K562 (cell line): ENCODE measurements around the gene DCP2. TPM values are rescaled to one million over a fixed set of nuclear protein-coding genes. Genes with fewer than 3 reads are reported as not detected.

ENCODE experiments used
- CCNT2 ChIP-seq: IDR thresholded peaks from 2 replicates; pipeline ENCODE4 v1.6.1; 2011; ENCODE audit warnings: borderline replicate concordance, low read depth, mild to moderate bottlenecking, moderate library complexity, mixed read lengths, low read length; ENCODE audit not compliant: insufficient read length; ENCODE audit errors: extremely low read depth
- CEBPB ChIP-seq: fragments of 450-650 bp; IDR thresholded peaks from 2 replicates; pipeline ENCODE4 v1.6.1; 2016; ENCODE audit warnings: missing genetic modification characterization, missing compliant biosample characterization
- GABPB1 ChIP-seq: sonication (generic); formaldehyde crosslinking; IDR thresholded peaks from 2 replicates; pipeline ENCODE4 v1.8.0; 2022; ENCODE audit warnings: mild to moderate bottlenecking, missing genetic modification reagents
- MTA2 ChIP-seq: fragments of 450-650 bp; IDR thresholded peaks from 2 replicates; pipeline ENCODE4 v1.6.1; 2016; ENCODE audit warnings: low read depth
- MXI1 ChIP-seq: IDR thresholded peaks from 2 replicates; pipeline ENCODE4 v1.6.1; 2011; ENCODE audit warnings: low read depth, mild to moderate bottlenecking, improper control_type of control experiment, low read length
- SMAD4 ChIP-seq: fragments of 250-450 bp; sonication (Bioruptor Pico); conservative IDR thresholded peaks from 2 replicates; pipeline ENCODE4 v1.8.0; 2021; ENCODE audit warnings: inconsistent platforms, mild to moderate bottlenecking, moderate library complexity
- SMARCA4 ChIP-seq: fragments of 450-650 bp; IDR thresholded peaks from 2 replicates; pipeline ENCODE4 v1.6.1; 2016
- ZC3H8 ChIP-seq: fragments of 450-650 bp; IDR thresholded peaks from 2 replicates; pipeline ENCODE4 v1.6.1; 2017
- ZFP36 ChIP-seq: fragments of 150-350 bp; IDR thresholded peaks from 2 replicates; pipeline ENCODE4 v1.6.1; 2018; ENCODE audit warnings: low read length, low read depth; ENCODE audit not compliant: partially characterized antibody
- ZNF133 ChIP-seq: fragments of 250-450 bp; sonication (Bioruptor Pico); IDR thresholded peaks from 2 replicates; pipeline ENCODE4 v1.4.0; 2020; ENCODE audit warnings: mild to moderate bottlenecking
- polyA plus RNA-seq, 8 experiments: library from polyadenylated mRNA; depleted of rRNA in 4 of 8; stranded (reverse) in 5 of 8; unstranded in 3 of 8; fragments of >200 nt; fragmentation: Nextera tagmentation in 2 of 8; fragmentation: Illumina TruSeq in 1 of 8; extraction: Ambion mirVana in 2 of 8; extraction: Trizol in 1 of 8; gene quantifications; 2 replicates each; pipeline versions ENCODE4 v1.2.1 to v1.2.3, GENCODE V29; 2011 to 2014; ENCODE audit warnings: inconsistent platforms in 1 of 8, missing spikeins in 1 of 8
- total RNA-seq, 7 experiments: library from RNA; depleted of rRNA in 6 of 7; stranded (reverse); fragments of >200 nt in 6 of 7; fragmentation: Illumina TruSeq in 2 of 7; extraction: Trizol in 2 of 7; gene quantifications; 2 replicates each; pipeline versions ENCODE4 v1.2.1 to v1.2.3, GENCODE V29; 2011 to 2021; ENCODE audit warnings: low replicate concordance in 1 of 7
- TF ChIP-seq, protein P1 (sequence below): sonication (generic); formaldehyde crosslinking; IDR thresholded peaks from 2 replicates; pipeline ENCODE4 v1.8.0; 2022; ENCODE audit warnings: mild to moderate bottlenecking, low read depth, missing genetic modification reagents
- TF ChIP-seq, protein P2 (sequence below), 2 experiments: fragments of 450-650 bp; IDR thresholded peaks; 2 replicates each; pipeline ENCODE4 v1.6.1; 2016; ENCODE audit warnings: mild to moderate bottlenecking in 2 of 2, borderline replicate concordance in 1 of 2, low read depth in 1 of 2, moderate library complexity in 1 of 2
- TF ChIP-seq, protein P3 (sequence below): IDR thresholded peaks from 2 replicates; pipeline ENCODE4 v1.6.1; 2011; ENCODE audit not compliant: insufficient read length; ENCODE audit errors: extremely low read depth
- TF ChIP-seq, protein P4 (sequence below), 2 experiments: fragments of 250-450 bp in 1 of 2; fragments of 450-650 bp in 1 of 2; sonication (Bioruptor Pico) in 1 of 2; IDR thresholded peaks; 2 replicates each; pipeline versions ENCODE4 v1.6.1 to v1.8.0; 2016 to 2021; ENCODE audit warnings: mild to moderate bottlenecking in 2 of 2, moderate library complexity in 2 of 2, missing compliant biosample characterization in 1 of 2, missing genetic modification characterization in 1 of 2
- TF ChIP-seq, protein P5 (sequence below): sonication (generic); IDR thresholded peaks from 2 replicates; pipeline ENCODE4 v1.6.1; 2016

Gene DCP2
- total and polyA plus RNA-seq, 9 of the 15 experiments (the other 6 are each of a cell fraction or from before 2014, with no cell fraction given): 25.9 to 109 (median 46.7) TPM

DNA sequence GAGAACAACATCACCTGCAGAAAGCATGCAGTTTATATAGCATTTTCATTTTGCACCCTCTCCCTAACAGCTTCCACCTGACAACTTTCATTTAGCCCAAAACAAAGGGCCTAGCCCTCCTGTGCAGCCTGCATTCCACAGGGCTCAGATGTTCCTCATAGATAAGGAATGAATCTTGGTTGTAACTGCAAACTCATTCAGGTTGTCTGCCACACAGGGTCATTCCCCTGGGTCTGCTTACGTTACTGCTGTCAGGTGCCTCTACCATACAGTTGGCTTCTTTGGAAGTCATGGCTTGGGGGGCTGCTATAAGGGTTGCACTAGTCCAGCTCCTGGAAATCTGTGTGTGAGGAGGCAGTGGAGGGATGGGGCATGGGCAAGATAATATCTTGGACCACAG is 2.7 kb upstream of the DCP2 start (continued):
- TF ChIP-seq MTA2: peak; percentile 74
- peak; percentile 92 for TF ChIP-seq SMARCA4
- TF ChIP-seq, protein P1, sequence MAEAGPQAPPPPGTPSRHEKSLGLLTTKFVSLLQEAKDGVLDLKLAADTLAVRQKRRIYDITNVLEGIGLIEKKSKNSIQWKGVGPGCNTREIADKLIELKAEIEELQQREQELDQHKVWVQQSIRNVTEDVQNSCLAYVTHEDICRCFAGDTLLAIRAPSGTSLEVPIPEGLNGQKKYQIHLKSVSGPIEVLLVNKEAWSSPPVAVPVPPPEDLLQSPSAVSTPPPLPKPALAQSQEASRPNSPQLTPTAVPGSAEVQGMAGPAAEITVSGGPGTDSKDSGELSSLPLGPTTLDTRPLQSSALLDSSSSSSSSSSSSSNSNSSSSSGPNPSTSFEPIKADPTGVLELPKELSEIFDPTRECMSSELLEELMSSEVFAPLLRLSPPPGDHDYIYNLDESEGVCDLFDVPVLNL (CRISPR knock-in tag): no peak
- TF ChIP-seq ZNF133 (CRISPR knock-in tag): no peak
- TF ChIP-seq GABPB1: no peak
- TF ChIP-seq MXI1: no peak
- TF ChIP-seq ZFP36: no peak
- TF ChIP-seq, protein P2, sequence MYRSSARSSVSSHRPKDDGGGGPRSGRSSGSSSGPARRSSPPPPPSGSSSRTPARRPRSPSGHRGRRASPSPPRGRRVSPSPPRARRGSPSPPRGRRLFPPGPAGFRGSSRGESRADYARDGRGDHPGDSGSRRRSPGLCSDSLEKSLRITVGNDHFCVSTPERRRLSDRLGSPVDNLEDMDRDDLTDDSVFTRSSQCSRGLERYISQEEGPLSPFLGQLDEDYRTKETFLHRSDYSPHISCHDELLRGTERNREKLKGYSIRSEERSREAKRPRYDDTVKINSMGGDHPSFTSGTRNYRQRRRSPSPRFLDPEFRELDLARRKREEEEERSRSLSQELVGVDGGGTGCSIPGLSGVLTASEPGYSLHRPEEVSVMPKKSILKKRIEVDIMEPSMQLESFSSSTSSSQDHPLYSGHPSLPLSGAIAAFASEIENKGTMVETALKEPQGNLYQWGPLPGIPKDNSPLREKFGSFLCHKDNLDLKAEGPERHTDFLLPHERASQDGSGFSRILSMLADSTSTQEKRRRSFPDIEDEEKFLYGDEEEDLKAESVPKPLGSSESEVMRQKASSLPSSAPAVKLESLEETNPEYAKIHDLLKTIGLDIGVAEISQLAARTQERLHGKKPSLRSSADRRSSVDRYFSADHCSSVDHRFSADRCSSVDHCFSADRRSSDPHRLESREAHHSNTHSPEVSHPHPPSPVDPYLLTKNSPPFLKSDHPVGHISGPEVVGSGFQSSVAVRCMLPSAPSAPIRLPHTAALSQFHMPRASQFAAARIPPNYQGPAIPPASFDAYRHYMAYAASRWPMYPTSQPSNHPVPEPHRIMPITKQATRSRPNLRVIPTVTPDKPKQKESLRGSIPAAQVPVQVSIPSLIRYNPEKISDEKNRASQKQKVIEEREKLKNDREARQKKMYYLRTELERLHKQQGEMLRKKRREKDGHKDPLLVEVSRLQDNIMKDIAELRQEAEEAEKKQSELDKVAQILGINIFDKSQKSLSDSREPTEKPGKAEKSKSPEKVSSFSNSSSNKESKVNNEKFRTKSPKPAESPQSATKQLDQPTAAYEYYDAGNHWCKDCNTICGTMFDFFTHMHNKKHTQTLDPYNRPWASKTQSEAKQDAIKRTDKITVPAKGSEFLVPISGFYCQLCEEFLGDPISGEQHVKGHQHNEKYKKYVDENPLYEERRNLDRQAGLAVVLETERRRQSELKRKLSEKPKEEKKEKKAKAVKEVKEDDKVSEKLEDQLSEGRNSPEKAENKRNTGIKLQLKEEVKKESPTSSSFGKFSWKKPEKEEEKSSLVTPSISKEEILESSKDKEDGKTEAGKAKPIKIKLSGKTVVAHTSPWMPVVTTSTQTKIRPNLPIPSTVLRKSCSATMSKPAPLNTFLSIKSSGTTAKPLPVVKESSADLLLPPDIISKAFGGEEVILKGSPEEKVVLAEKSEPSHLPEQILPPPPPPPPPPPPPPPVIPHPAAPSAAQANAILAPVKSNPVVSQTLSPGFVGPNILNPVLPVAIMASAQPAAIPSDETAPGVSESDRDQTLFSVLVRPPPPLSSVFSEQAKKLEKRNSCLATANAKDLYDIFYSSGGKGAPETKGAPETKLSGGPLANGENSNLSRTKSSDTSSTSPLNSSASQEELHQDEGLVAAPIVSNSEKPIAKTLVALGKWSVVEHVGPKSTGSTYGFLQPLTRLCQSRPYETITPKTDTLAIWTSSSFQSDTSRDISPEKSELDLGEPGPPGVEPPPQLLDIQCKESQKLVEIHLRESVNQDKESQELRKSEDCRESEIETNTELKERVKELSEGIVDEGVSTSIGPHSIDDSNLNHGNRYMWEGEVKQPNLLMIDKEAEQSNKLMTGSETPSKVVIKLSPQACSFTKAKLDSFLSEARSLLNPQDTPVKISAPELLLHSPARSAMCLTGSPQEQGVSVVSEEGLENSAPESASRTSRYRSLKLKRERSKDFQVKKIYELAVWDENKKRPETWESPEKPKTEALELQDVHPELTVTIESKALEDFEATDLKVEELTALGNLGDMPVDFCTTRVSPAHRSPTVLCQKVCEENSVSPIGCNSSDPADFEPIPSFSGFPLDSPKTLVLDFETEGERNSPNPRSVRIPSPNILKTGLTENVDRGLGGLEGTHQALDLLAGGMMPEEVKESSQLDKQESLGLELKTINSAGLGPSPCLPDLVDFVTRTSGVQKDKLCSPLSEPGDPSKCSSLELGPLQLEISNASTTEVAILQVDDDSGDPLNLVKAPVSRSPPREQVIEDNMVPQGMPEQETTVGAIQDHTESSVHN (IDR thresholded peaks at IDR 0.05; ENCODE audit: borderline replicate concordance in 1 of 2, low read depth in 1 of 2): no peak
- TF ChIP-seq, protein P3, sequence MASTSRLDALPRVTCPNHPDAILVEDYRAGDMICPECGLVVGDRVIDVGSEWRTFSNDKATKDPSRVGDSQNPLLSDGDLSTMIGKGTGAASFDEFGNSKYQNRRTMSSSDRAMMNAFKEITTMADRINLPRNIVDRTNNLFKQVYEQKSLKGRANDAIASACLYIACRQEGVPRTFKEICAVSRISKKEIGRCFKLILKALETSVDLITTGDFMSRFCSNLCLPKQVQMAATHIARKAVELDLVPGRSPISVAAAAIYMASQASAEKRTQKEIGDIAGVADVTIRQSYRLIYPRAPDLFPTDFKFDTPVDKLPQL: no peak
- TF ChIP-seq CCNT2: peak; percentile 31
- TF ChIP-seq, protein P4, sequence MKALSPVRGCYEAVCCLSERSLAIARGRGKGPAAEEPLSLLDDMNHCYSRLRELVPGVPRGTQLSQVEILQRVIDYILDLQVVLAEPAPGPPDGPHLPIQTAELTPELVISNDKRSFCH (CRISPR knock-in tag; IDR thresholded peaks at IDR 0.05): no peak
- TF ChIP-seq, protein P4 (tag; IDR thresholded peaks at IDR 0.05): no peak
- TF ChIP-seq, protein P5, sequence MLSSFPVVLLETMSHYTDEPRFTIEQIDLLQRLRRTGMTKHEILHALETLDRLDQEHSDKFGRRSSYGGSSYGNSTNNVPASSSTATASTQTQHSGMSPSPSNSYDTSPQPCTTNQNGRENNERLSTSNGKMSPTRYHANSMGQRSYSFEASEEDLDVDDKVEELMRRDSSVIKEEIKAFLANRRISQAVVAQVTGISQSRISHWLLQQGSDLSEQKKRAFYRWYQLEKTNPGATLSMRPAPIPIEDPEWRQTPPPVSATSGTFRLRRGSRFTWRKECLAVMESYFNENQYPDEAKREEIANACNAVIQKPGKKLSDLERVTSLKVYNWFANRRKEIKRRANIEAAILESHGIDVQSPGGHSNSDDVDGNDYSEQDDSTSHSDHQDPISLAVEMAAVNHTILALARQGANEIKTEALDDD: no peak
- peak; percentile 65 for TF ChIP-seq SMAD4
- TF ChIP-seq ZC3H8: no peak
- TF ChIP-seq CEBPB (tag): no peak
